NCI-H2081 treated with DMSO at 0.1 percent for 48 hours (cell line): Measurements from ENCODE around the gene TIMM44.

Source experiments
- DNase-seq: peaks from one replicate; lab custom pipeline; 2025; lab: John Stamatoyannopoulos, UW

Gene TIMM44

DNA sequence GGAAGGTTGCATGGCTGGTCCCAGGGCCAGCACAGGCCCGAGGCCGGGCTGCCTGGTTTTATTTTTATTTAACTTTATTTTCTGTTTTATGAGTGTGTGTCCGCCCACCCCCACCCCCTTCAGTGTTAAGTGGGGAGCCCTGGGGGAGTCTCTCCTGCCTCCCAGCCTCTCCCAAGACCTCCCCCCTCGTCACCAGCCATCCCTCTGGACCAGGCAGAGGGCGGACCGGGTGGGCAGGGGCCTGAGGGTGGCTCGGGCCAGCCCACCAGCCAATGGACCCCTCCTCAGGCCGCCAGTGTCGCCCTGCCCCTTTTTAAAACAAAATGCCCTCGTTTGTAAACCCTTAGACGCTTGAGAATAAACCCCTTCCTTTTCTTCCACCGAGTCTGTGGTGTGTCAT is 29.4 kb downstream of the TIMM44 start:
- no peak for DNase-seq

DNA sequence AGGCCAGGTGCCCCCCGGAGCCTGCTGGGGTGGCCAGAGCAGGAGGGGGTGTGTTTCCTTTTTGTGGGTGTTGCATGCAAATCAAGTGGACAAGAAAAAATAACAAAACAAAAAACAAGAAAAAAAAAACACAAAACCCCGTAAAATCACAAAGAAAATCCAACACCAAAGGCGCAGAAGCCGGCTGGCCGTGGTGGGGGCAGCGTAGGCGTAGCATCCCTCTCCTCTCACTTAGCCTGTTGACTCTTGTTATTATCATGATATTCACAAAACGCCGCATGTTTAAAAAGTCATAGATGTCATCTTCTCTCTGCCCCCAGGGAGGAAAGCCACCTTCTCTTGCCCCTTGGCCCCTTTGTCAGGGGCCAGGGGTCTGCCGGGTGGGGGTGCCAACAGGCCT is 29.8 kb downstream of the TIMM44 start:
- no peak for DNase-seq

DNA sequence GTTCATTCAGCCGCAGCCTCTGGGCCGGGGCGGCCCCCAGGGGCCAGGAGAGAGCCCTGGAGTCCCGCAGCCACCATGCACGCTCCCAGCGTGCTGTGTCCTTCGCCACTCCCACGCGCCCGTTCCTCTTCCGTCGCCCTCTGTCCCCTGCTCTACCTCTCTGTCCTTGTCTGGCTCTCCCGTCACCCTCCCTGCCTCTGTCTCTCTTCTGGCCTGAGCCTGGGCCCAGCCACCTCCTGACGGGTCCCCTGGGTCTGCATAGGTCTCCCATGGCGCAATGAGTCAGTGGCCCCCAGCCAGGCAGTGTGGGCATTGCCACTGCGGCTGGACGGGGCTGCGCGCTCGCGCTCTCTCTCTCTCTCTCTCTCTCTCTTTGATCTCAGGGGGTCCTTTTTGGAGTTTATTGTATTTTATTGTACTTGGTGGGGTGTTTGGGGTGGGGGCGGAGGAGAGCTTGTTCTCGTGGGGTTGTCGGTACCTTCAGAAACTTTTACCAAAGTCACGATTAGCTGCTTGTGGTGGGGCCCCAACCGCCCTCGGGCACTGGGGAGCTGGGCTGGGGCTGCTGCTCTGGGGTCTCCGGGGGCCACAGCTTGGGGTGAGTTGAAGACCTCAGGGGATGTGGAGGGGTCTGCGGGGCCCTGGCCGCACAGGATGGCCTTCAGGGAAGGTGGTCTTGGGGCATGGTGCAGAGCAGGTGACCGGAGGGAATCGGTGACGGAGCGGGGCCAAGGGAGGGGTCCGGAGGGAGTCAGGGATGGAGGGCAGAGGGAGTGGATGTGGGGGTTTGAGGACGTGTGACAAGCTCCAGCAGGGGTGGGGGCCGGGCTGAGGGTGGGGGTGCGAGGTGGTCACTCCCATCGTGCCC is 30.5 kb downstream of the TIMM44 start:
- no peak for DNase-seq

DNA sequence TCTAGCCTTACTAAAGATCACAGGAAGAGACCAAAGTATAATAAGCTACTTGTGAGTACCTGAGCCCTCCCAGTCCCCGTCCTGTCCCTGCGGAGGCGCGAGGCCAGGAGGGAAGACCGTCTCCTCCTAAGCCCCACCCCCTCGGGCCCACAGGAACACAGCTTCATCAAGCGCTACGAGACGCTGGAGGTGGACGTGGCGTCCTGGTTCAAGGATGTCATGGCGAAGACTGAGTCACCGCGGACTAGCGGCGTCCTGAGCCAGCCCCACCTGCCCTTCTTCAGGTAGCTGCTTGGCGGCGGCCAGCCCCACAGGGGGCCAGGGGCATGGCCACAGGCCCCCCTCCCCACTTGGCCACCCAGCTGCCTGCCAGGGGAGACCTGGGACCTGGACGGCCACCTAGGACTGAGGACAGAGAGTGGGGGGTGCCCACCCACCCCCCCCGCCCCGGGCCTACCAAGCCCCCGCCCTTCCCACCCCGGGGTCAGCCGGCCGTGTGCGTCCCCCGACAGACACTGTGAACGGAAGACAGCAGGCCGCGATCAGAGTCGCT is 31.2 kb downstream of the TIMM44 start:
- no peak for DNase-seq

DNA sequence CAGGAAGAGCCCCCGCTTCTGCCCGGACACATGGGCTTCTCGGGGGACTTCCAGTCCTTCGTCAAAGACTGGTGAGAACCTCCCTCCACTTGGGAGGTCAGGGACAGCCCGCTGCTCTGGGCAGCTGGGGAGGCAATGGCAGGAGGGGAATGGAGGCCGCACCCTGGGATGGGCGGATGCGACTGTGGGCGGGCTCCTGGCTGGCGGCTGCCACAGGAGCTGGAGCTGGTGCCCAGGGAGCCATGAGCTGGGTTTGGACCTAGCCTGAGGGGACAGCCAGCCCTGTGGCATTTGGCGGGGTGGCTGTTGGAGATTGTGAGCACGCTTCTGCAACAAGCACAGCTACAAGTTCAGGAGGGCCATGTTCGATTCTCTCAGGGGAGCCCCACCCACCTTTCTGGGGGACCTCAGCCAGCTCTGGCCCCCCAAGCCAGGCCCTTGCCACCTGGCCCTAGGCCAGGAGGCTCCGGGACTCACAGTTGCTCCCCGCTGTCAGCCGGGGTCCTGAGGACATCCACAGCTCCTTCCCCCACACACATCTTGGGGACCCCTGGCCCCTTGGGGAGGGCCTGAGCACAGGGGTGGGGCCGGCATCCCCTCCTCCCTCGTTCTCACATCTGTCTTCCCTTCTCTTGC is 31.8 kb downstream of the TIMM44 start:
- DNase-seq: no peak

DNA sequence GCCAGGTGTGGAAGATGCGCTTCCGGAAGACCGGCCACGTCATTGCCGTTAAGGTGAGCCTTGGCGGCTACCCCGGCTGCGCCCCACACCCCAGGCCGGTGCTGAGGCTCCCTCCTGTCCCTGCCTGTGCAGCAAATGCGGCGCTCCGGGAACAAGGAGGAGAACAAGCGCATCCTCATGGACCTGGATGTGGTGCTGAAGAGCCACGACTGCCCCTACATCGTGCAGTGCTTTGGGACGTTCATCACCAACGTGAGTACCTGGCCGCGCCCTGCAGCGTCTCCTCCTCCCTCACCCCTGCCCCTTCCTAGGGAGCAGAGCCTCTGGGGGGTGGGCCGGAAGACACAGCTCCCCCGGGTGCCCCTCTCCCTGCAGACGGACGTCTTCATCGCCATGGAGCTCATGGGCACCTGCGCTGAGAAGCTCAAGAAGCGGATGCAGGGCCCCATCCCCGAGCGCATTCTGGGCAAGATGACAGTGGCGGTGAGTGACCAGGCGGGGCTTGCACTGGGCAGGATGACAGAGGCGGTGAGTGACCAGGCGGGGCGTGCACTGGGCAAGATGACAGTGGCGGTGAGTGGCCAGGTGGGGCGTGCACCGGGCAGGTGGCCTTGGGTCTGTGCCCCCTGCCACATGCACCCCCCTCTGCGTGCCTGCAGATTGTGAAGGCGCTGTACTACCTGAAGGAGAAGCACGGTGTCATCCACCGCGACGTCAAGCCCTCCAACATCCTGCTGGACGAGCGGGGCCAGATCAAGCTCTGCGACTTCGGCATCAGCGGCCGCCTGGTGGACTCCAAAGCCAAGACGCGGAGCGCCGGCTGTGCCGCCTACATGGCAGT is 32.9 kb downstream of the TIMM44 start:
- DNase-seq: no peak

DNA sequence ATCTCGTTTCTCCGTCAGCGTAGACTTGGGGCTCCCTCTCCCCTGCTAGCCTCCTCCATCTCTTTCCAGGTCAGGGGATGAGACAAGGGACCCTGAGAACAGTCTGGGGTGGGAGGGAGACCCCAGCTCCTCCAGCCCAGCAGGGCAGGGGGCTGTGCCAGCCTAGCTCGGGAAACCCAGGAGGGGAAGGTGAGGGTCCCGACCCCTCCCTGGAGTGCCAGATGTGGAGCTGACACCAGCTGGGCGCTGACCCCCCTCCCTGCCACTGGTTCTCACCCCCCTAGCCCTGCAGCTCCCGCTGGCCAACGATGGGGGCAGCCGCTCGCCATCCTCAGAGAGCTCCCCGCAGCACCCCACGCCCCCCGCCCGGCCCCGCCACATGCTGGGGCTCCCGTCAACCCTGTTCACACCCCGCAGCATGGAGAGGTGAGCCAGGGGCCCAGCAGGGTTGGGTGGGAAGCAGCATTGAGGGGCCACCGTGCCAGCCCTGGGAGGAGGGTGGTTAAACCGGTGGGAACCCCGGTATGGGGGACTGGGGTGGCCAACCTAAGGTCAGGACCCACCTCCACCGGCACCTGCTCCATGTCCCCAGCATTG is 33.9 kb downstream of the TIMM44 start:
- DNase-seq: no peak

DNA sequence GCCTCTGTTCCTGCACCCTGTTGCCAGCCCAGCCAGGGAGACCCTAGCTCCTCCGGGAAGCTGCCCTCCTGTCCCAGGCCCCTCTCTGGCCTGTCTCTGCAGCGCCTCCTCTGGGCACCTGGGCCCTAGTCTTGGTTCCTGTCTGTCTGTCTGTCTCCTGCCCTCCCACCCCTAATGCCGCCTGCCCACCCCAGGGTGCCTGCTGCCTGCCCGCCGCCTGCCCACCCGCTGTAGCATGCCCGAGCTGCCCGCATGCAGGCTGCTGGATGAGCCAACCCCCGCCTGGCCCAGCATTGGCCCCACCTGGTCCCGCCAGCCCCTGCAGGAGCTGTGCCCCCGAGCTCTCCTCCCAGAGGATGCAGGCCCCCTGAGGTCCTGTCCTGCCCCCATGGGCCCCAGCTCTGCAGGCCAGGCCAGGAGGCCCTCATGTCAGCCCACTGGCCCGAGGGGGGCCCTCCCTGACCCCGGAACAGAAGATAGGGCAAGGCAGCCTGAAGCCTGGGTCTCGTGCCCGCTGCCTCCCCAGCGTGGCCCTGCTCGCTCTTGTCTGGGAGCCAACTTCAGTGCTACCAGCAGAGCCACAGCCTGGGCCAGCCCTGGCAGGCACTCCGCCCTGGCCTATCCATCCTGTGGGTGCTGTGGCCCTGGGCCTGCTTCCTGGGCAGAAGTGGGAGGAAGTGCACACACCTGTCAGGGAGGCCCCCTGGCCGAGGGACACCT is 34.6 kb downstream of the TIMM44 start:
- DNase-seq: no peak

DNA sequence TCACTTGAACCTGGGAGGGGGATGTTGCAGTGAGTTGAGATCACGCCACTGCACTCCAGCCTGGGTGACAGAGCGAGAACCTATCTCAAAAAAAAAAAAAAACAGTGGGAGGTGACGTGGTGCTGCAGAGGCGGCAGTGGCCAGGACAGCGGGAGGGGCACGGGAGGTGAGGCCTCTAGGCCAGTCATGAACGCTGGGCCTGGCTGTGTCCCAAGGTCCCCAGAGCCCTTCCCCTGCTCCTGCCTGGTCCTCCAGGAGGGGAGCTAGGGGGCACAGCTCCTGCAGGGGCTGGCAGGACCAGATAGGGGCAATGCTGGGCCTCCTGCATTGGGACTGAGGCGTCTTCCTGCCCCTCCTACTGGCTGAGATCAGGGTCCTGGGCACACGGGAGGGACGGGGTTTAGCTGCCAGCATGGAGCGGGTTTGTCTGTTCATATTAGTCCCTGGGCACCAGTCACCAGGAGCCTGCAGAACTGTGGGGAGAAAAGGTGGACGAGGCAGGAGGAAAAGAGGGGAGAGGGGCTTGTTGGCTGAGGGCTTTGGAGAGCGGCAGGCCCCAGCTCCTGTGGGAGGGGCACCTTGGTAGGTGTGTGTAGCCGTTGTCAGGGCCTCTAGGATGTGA is 35.3 kb downstream of the TIMM44 start:
- DNase-seq: no peak

DNA sequence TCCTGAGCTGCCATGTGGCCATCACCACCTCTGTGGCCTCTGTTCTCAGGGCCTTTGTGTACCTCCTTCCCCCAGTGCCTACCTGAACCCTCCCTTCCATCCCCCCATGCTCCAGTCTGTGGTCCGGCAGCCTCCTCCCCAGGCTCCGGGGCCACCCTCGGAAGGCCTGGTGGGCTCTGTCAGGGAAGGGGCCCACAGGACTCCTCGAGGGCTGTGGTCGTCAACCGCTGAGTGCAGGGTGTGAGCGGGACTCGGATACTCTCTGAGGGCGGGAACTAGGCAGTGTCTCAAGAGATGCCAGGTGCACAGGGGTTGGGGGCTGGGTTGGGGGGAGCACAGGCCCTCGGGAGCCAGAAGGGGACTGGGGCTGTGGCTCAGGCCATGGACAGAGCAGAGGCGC is 35.9 kb downstream of the TIMM44 start:
- no peak for DNase-seq

DNA sequence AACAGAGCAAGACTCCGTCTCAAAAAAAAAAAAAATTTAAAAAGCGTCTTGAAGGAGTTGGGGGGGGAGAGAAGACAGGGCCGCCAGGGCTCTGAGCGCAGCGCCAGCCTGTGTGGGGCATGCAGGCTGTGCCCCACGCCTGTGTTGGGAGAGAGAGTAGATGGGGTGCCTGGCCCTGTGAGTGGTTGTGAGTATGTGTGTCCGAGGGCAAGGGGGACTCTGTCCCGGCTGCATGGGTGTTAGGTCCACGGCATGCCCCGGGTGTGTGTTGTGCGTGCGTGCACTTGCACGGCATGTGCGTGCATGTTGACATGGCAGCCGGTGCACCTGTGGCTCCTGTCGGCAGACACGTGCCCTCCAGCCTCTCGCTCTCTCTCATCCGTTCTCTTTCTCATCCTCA is 36.3 kb downstream of the TIMM44 start:
- DNase-seq: no peak

DNA sequence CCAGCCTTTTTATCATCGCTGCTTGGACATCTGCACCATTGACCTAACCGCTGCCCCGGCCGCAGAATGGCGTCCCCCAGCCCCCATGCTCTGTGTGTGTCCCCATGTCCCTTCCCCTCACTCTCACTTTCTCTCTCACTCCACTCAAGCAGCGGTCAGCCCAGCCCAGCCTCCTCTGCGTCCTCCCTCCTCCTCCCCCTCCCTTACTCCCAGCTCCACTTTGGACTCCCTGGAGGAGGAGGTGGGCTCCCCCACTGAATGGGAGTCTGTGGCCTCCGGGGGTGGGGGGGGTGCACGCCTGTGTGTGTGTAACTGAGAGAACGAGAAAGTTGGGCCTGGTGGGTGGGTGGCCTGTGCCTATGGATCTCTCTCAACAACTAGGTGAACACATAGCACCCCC is 37.6 kb downstream of the TIMM44 start:
- DNase-seq: no peak

DNA sequence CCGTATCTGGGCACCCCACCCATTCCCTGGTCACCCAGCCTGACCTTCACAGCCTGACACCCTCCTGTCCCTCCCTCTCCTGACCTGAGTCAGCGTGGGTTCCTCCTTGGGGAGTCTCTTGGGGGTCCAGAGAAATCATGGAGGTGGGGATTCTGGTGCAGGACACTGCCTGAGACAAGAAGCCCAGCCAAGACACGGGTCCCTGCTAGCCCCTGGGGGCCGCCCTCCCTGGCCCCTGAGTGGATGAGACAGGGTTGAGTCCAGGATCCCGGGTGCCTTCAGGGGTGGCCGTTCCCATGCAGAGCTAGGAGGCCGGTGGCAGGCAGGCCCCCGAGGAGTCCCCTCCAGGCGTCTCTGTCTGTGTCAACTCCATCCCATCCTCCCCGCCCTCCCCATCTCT is 38.2 kb downstream of the TIMM44 start:
- DNase-seq: no peak

DNA sequence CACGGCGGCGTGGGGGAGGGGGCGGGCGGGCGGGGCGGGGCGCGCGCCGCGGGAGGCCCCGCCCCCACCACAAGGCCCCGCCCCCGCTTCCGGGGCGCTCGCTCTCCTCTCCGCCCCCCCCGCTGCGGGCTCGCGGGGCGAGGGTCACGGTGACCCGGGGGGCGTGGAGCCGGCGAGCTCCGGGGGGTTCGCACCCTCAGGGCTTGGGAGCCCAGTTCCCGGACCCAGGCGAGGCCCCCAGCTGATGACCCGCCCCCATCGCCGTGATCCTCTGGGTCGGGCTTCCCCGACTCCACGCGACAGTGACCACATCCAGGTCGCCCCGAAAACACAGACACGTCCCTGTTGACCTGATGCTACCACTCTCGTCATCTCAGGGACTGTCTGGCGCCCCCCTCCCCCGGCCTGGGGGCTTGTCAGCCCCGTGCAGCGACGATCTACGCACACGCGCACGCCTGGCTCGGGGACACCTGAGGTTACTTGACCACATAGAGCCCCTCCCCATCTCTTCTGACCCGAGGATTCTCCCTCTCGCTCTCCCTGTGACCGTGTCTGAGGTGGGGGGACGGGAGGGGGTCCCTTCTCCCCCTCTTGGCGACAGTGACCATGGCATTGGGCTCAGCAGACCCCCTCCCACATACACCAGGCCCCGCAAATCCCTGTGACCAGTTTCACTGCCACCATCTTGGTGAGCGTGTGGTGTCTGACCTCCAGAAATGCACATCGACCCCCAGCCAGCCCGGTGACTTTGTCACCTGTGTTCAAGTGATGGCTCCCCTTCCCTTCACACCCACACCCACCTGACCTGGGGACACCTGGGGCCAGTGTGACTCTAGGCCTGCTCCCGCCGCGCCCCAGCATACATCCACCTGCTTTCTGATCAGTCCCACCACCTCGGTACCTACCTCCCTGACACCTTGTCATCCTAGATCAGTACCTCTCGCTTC is 39.1 kb downstream of the TIMM44 start:
- DNase-seq: no peak

DNA sequence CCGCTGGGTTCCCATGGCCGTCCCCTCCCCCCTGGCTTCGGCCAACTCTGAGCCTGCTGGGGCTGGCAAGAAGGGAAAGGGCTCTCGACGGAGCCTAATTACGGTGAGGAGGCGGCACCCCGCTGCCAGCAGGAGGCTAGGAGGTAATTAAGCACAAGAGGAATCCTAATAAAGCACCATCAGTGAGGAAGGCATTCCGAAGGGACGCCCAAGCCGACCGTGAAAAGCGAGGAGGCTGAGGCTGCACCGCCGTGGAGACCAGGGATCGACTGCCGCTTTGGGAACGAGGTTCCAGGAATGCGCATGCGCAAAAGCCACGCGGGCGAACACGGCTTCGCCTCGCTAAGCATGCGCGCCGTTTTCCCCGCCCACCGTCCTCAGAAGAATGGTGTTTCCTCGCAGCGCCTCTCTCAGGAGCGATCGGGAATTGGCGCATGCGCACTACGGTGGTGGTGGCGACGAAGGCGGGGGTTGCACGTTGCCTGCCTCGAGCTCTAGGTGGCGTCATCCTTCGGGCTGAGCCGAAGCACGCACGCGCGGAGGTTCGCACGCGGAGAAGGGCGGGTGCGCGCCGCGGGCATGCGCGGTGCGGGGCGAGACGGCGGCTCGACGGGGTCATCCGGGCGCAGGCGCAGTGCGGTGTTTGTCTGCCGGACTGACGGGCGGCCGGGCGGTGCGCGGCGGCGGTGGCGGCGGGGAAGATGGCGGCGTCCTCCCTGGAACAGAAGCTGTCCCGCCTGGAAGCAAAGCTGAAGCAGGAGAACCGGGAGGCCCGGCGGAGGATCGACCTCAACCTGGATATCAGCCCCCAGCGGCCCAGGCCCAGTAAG is 40.0 kb downstream of the TIMM44 start, which contains the start of gene MAP2K7:
Gene MAP2K7 (plus strand): TSS at position 634 of the 830 bp plus-strand sequence. CDS start 68 bp downstream, at position 702.
- peak; percentile 98 for DNase-seq

DNA sequence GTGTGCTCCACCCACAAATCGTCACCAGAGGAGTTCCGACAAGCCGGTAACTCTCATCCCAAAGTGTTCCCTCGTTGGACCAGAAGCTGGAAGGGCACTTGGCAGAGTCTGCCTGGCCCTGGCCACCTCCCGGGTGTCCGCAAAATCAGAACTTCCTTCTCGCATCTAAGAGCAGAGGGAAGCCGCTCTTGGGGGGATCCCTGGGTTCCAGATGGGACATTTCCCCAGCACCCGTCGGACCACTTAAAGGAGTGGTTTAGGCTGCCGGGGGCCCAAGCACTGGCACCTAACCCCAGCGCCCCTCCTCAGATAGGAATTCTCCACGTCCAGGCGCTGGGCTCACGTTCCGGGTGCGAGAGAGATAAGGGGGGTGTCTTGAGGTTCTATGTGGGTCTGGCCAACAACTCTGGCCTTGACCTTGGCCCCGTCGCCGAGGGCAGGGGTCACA is 40.6 kb downstream of the TIMM44 start:
- no peak for DNase-seq

DNA sequence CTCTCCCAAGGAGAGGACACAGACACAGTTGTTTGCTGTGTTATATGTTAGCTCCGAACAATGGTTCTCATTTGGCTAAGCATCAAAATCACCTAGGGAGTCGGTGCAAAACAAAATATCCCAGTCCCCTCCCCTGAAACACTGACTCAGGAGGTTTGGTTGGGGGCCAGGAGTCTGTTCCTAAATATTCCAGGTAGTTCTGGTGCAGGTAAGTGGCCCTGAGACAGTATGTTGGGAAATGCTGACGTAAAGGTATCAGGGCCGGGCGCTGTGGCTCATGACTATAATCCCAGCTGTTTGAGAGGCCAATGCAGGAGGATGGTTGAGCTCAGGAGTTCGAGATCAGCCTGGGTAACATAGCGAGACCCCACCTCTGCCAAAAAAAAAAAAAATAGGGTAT is 42.1 kb downstream of the TIMM44 start:
- DNase-seq: no peak

DNA sequence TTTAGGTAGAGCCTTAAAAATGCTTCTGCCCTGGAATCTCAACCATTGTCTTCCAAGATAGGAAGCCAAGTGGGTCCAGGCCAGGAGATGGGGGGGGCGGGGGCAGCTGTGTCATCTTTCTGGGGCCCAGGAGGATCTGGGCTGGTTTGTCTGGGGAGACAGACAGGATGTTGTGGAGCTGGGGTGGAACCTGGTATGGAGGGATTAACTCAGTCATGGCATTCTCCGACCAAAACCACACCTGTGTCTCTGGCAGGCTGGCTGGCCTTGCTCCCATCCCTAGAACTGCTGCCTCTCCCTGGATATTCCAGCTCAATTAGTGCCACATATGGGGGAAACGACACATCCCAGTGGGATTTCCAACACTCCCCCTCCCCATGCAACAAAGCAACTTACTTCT is 42.5 kb downstream of the TIMM44 start:
- DNase-seq: no peak
